CD14-positive monocyte (primary cell): ENCODE results near the gene DIDO1. TPM values are rescaled to one million over a fixed set of nuclear protein-coding genes. Genes with fewer than 3 reads are reported as not detected.

Experiments used
- DNase-seq, 3 donors: peaks; one replicate each; pipeline ENCODE4 v3.0.0-alpha.2; 2011 to 2022
- H2AFZ ChIP-seq: 2 replicates; pipeline ENCODE4 v1.6.0; 2012; ENCODE audit warnings: mild to moderate bottlenecking, low read depth, low read length, inconsistent platforms; ENCODE audit not compliant: insufficient read depth, poor library complexity, severe bottlenecking
- H3K27ac ChIP-seq, 2 donors: 1 replicate in 1 of 2; 2 replicates in 1 of 2; pipeline ENCODE4 v1.5.1; 2012 to 2013; ENCODE audit warnings: low read length in 2 of 2, control low read depth in 1 of 2, inconsistent platforms in 1 of 2, low read depth in 1 of 2, mild to moderate bottlenecking in 1 of 2
- H3K27me3 ChIP-seq, 2 donors: one replicate each; pipeline versions ENCODE4 v1.6.0 to v1.6.1; 2011 to 2013; ENCODE audit warnings: low read length in 2 of 2; ENCODE audit not compliant: control insufficient read depth in 2 of 2, insufficient read depth in 2 of 2
- H3K36me3 ChIP-seq, 2 donors: replicated peaks in 1 of 2; 1 replicate in 1 of 2; 2 replicates in 1 of 2; pipeline versions ENCODE4 v1.5.1 to v1.6.1; 2012 to 2013; ENCODE audit warnings: low read length in 2 of 2, control low read depth in 1 of 2, inconsistent platforms in 1 of 2, mild to moderate bottlenecking in 1 of 2; ENCODE audit not compliant: insufficient read depth in 2 of 2, control insufficient read depth in 1 of 2
- H3K4me1 ChIP-seq, 2 donors: 1 replicate in 1 of 2; 2 replicates in 1 of 2; pipeline versions ENCODE4 v1.5.1 to v1.6.1; 2012 to 2013; ENCODE audit warnings: low read length in 2 of 2, control low read depth in 1 of 2, inconsistent platforms in 1 of 2, mild to moderate bottlenecking in 1 of 2, moderate library complexity in 1 of 2; ENCODE audit not compliant: insufficient read depth in 2 of 2, control insufficient read depth in 1 of 2
- H3K4me2 ChIP-seq: replicated peaks from 2 replicates; pipeline ENCODE3; 2012; ENCODE audit warnings: low read length, moderate library complexity, mild to moderate bottlenecking; ENCODE audit not compliant: poor library complexity, severe bottlenecking; ENCODE audit errors: extremely low read depth
- H3K4me3 ChIP-seq, 3 experiments: fragments of 200-600 bp in 1 of 3; sonication (generic) in 1 of 3; replicated peaks in 1 of 3; 1 replicate in 2 of 3; 2 replicates in 1 of 3; pipeline ENCODE4 v1.5.1; 2011 to 2013; ENCODE audit warnings: low read length in 3 of 3, mild to moderate bottlenecking in 3 of 3, control low read depth in 2 of 3, low read depth in 2 of 3, inconsistent platforms in 1 of 3, moderate library complexity in 1 of 3
- H3K79me2 ChIP-seq: 2 replicates; pipeline ENCODE4 v1.6.0; 2012; ENCODE audit warnings: mild to moderate bottlenecking, control low read depth, inconsistent platforms, low read length, moderate library complexity; ENCODE audit not compliant: insufficient read depth
- H3K9ac ChIP-seq: 2 replicates; pipeline ENCODE4 v1.6.0; 2017; ENCODE audit warnings: low read length, mild to moderate bottlenecking; ENCODE audit not compliant: insufficient read depth, poor library complexity, severe bottlenecking
- H3K9me3 ChIP-seq, 2 donors: replicated peaks in 1 of 2; 1 replicate in 1 of 2; 2 replicates in 1 of 2; pipeline versions ENCODE4 v1.5.1 to v1.6.1; 2012 to 2013; ENCODE audit warnings: low read length in 2 of 2, control low read depth in 1 of 2; ENCODE audit not compliant: control insufficient read depth in 1 of 2, insufficient read depth in 1 of 2
- H4K20me1 ChIP-seq: 2 replicates; pipeline ENCODE4 v1.6.0; 2012; ENCODE audit warnings: mild to moderate bottlenecking, low read length, control low read depth, moderate library complexity; ENCODE audit not compliant: insufficient read depth
- H3K27ac Mint-ChIP-seq, 7 donors: one replicate each; pipeline ENCODE4 v1.8.0; 2020; ENCODE audit warnings: mild to moderate bottlenecking in 7 of 7, mixed read lengths in 7 of 7, moderate library complexity in 6 of 7, inconsistent platforms in 2 of 7
- H3K27me3 Mint-ChIP-seq, 3 donors: one replicate each; pipeline ENCODE4 v1.8.0; 2021 to 2022; ENCODE audit warnings: low read depth in 3 of 3, mild to moderate bottlenecking in 3 of 3, mixed read lengths in 3 of 3, moderate library complexity in 3 of 3, inconsistent platforms in 1 of 3
- H3K36me3 Mint-ChIP-seq, 2 donors: one replicate each; pipeline ENCODE4 v1.8.0; 2020; ENCODE audit warnings: mixed read lengths in 2 of 2, inconsistent platforms in 1 of 2, mild to moderate bottlenecking in 1 of 2
- H3K4me1 Mint-ChIP-seq: one replicate; pipeline ENCODE4 v1.8.0; 2020; ENCODE audit warnings: mild to moderate bottlenecking, mixed read lengths
- H3K4me3 Mint-ChIP-seq, 2 donors: one replicate each; pipeline ENCODE4 v1.8.0; 2020; ENCODE audit warnings: mild to moderate bottlenecking in 2 of 2, mixed read lengths in 2 of 2, moderate library complexity in 1 of 2
- H3K9me3 Mint-ChIP-seq, 7 donors: one replicate each; pipeline ENCODE4 v1.8.0; 2020 to 2022; ENCODE audit warnings: mixed read lengths in 7 of 7, mild to moderate bottlenecking in 6 of 7, moderate library complexity in 6 of 7, inconsistent platforms in 2 of 7
- WGBS: methylation state at CpG from one replicate; pipeline ENCODE4 v1.1.5; 2013; ENCODE audit warnings: missing lambda C conversion rate; ENCODE audit not compliant: insufficient coverage; 5-methylcytosine and 5-hydroxymethylcytosine counted together
- intact Hi-C, 2 donors: fragments of 100-400 bp; cut with micrococcal nuclease; formaldehyde crosslinking; loops; one replicate each; pipeline versions ENCODE4 v1.15.0 to v1.15.1; 2023
- polyA plus RNA-seq, 3 donors: library from polyadenylated mRNA; depleted of rRNA in 1 of 3; unstranded in 2 of 3; stranded (reverse) in 1 of 3; fragments of 300-500 nt in 2 of 3; fragments of >200 nt in 1 of 3; fragmentation: Illumina TruSeq in 2 of 3; gene quantifications; 1 replicate in 2 of 3; 2 replicates in 1 of 3; pipeline ENCODE4 v1.2.3, GENCODE V29; 2012 to 2021
- TF ChIP-seq, protein P1 (sequence below): fragments of 200-600 bp; IDR thresholded peaks from one replicate; pipeline ENCODE4 v1.8.0; 2022; ENCODE audit warnings: antibody characterized with exemption, mild to moderate bottlenecking

The DIDO1 gene
- polyA plus RNA-seq, 3 donors: 8.5 to 23.8 (median 12.9) TPM

DNA sequence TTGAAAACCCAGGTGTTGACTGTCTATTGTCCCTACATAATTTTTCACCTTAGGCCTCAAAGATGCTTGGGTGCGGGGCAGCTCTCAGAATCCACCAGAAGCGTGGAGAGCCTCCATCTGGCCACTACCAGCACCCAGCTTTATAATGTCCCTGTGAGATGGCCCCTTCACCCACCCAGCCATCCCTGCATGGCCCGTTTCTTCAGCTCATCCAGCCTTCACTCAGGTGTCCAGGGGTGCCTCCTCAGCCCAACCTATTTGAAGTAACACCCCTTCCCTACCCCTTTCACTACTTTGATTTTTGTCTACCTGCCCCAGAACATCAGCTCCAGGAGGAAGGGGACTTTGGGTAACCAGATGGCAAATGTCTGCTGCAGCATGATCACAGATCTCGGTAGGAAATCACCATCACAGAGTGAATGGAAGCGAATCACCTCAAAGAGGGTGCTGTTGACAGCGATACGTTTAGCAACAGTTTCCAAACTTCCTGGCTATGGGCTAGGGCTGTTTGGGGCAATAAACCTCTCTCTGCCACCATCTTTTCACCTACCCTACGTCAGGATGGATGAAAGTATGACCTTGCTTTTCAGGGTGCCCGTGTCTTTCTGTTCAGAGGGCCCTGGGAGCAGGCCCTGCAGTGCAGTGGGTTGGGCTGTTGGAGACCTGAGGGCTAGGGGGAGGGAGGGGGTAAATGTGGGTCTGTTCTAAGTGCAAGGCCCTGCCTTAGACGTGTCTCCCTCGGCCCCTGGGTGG is 25.0 kb upstream of the DIDO1 start:
- 94% methylated on average over 7 of the region's 11 CpGs for WGBS
- peak overlapping the region in 1 of 3 experiments; percentile 70 for H3K4me3 ChIP-seq
- peak overlapping the region; percentile 78 for H3K4me2 ChIP-seq

DNA sequence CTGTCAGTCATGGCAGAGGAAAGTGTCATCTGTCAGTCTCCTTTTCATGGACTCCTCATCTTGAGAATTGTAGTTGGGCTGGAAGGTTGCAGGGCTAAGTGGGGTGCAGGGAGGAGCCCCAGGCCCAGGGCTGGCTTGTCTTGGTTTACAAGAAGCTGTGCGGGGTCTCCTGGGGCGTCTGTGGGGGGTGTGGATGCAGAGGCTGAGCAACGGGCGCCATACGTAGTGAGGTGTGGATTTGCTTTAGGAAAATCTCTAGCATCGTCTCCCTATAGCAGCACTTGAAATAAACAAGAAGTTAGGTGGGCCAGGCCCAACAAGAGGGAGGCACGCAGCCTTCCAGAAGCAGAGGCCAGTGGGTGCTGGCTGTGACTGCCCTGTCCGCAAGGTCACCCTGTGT is 24.4 kb upstream of the DIDO1 start:
- Histone ChIP-seq H3K4me1 (peaks cover 32 to 36% of the 10 kb centered on the region in 2 donors), H3K9ac (no peak overlapping the region), H3K79me2 (peaks cover 30% of the 10 kb centered on the region), H2AFZ (no peak overlapping the region), H3K4me3 (no peak overlapping the region), H4K20me1 (no peaks in the 10 kb centered on the region), H3K36me3 (peaks cover 30 to 49% of the 10 kb centered on the region in 2 donors), H3K4me2 (no peak overlapping the region), H3K27ac (no peak overlapping the region), H3K27me3 (no peaks in the 10 kb centered on the region), H3K9me3 (peaks cover 6 to 8% of the 10 kb centered on the region in 2 donors)
- 97% methylated on average over 3 of the region's 8 CpGs for WGBS
- Mint-ChIP-seq H3K27ac (peak overlapping the region in 1 of 7 donors; percentile 31), H3K4me1 (peaks cover 37% of the 10 kb centered on the region), H3K36me3 (peaks cover 41 to 43% of the 10 kb centered on the region in 2 donors), H3K27me3 (no peaks in the 10 kb centered on the region), H3K9me3 (peaks cover 3 to 12% (median 6%) of the 10 kb centered on the region in 7 donors), H3K4me3 (peak overlapping the region in 1 of 2 donors; percentile 20)
- no peak for DNase-seq
- TF ChIP-seq, protein P1, sequence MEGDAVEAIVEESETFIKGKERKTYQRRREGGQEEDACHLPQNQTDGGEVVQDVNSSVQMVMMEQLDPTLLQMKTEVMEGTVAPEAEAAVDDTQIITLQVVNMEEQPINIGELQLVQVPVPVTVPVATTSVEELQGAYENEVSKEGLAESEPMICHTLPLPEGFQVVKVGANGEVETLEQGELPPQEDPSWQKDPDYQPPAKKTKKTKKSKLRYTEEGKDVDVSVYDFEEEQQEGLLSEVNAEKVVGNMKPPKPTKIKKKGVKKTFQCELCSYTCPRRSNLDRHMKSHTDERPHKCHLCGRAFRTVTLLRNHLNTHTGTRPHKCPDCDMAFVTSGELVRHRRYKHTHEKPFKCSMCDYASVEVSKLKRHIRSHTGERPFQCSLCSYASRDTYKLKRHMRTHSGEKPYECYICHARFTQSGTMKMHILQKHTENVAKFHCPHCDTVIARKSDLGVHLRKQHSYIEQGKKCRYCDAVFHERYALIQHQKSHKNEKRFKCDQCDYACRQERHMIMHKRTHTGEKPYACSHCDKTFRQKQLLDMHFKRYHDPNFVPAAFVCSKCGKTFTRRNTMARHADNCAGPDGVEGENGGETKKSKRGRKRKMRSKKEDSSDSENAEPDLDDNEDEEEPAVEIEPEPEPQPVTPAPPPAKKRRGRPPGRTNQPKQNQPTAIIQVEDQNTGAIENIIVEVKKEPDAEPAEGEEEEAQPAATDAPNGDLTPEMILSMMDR: no peak
- intact Hi-C loops: no loop called here

More for the DNA sequence above, 25.0 kb upstream of the DIDO1 start:
- Histone ChIP-seq H3K27me3 (no peaks in the 10 kb centered on the region), H3K4me1 (peaks cover 32 to 36% of the 10 kb centered on the region in 2 donors), H3K27ac (peak overlapping the region in 1 of 2 donors; percentile 77), H3K9me3 (peaks cover 6 to 8% of the 10 kb centered on the region in 2 donors), H3K36me3 (peaks cover 25 to 43% of the 10 kb centered on the region in 2 donors), H4K20me1 (no peaks in the 10 kb centered on the region), H2AFZ (peak overlapping the region; percentile 87), H3K79me2 (peaks cover 32% of the 10 kb centered on the region), H3K9ac (no peak overlapping the region)
- H3K4me3 Mint-ChIP-seq: no peak overlapping the region
- no peaks in the 10 kb centered on the region for H3K27me3 Mint-ChIP-seq
- TF ChIP-seq, protein P1: no peak
- intact Hi-C loops: no loop called here
- no peak for DNase-seq
- peaks cover 37 to 42% of the 10 kb centered on the region in 2 donors for H3K36me3 Mint-ChIP-seq
- H3K9me3 Mint-ChIP-seq: peaks cover 3 to 12% (median 6%) of the 10 kb centered on the region in 7 donors
- H3K4me1 Mint-ChIP-seq: peaks cover 39% of the 10 kb centered on the region
- H3K27ac Mint-ChIP-seq: peak overlapping the region in 6 of 7 donors; percentile 14 to 94 (median 76)
